Body of pancreas (tissue), 4 donors: ENCODE results near the gene SEC24D. TPM values are rescaled to one million over a fixed set of nuclear protein-coding genes. Genes with fewer than 3 reads are reported as not detected.
A peak's percentile ranks its signal among the peaks of the same experiment; 100 is the strongest.

ENCODE experiments used
- ATAC-seq: fragments of 150-250 bp; one replicate; pipeline ENCODE4 v1.9.1; 2016
- DNase-seq, 4 donors: peaks; one replicate each; pipeline ENCODE4 v3.0.0-alpha.2; 2019
- H3K27ac ChIP-seq, 4 donors: fragments of 200-600 bp; sonication (generic); 1 replicate in 3 of 4; 2 replicates in 1 of 4; pipeline versions ENCODE4 v1.5.1 to v1.6.1; 2016 to 2019; ENCODE audit warnings: mild to moderate bottlenecking in 1 of 4, mixed read lengths in 1 of 4, moderate library complexity in 1 of 4
- H3K27me3 ChIP-seq, 2 donors: fragments of 200-600 bp; sonication (generic); one replicate each; pipeline ENCODE4 v1.6.0; 2016; ENCODE audit warnings: mild to moderate bottlenecking in 1 of 2
- H3K36me3 ChIP-seq, 2 donors: fragments of 200-600 bp; sonication (generic); replicated peaks in 1 of 2; 2 replicates each; pipeline ENCODE4 v1.5.1; 2016; ENCODE audit warnings: low read depth in 2 of 2; ENCODE audit not compliant: insufficient read depth in 1 of 2
- H3K4me1 ChIP-seq: fragments of 200-600 bp; sonication (generic); one replicate; pipeline ENCODE4 v1.6.0; 2016
- H3K4me3 ChIP-seq, 2 donors: fragments of 200-600 bp; sonication (generic); 1 replicate in 1 of 2; 2 replicates in 1 of 2; pipeline ENCODE4 v1.5.1; 2016 to 2019
- H3K9me3 ChIP-seq, 3 donors: fragments of 200-600 bp; sonication (generic); 1 replicate in 2 of 3; 2 replicates in 1 of 3; pipeline ENCODE4 v1.5.1; 2016
- POLR2A ChIP-seq, 3 donors: fragments of 450-650 bp; IDR thresholded peaks; one replicate each; pipeline ENCODE4 v1.6.1; 2016; ENCODE audit warnings: antibody characterized with exemption in 3 of 3, mild to moderate bottlenecking in 2 of 3
- WGBS, 2 donors: methylation state at CpG; one replicate each; pipeline ENCODE4 v1.1.5; 2017; 5-methylcytosine and 5-hydroxymethylcytosine counted together
- intact Hi-C: fragments of 100-400 bp; cut with DNase I; formaldehyde crosslinking; loops from one replicate; pipeline ENCODE4 v1.15.1; 2023
- total RNA-seq, 2 donors: library from RNA; depleted of rRNA; stranded (reverse); fragments of >200 nt; gene quantifications; one replicate each; pipeline ENCODE4 v1.1.0, GENCODE V29; 2016
- TF ChIP-seq, protein P1 (sequence below), 7 experiments: fragments of 450-650 bp in 4 of 7; fragments of 200-600 bp in 3 of 7; sonication (generic) in 3 of 7; IDR thresholded peaks; one replicate each; pipeline ENCODE4 v1.5.1; 2016 to 2019; ENCODE audit warnings: antibody characterized with exemption in 7 of 7

SEC24D gene
- total RNA-seq, 2 donors from 2014 or later = 39.7 to 58.7 TPM

GRCh38 chr4:118757761-118758251 is 78.1 kb downstream of the SEC24D start:
- DNase-seq (no peak), ATAC-seq (peak; percentile 41)
- Histone ChIP-seq H3K9me3 (no peaks in the 10 kb centered on the region), H3K4me1 (peaks cover 42% of the 10 kb centered on the region), H3K27ac (peak overlapping the region in 1 of 4 donors; percentile 26), H3K4me3 (no peak overlapping the region), H3K36me3 (peaks cover 0 to 4% of the 10 kb centered on the region in 2 donors), H3K27me3 (no peaks in the 10 kb centered on the region)
- intact Hi-C loops = no loop called here
- 54 to 59% methylated on average over 2 of the region's 2 CpGs for WGBS, 2 donors
- no peak for TF ChIP-seq POLR2A (IDR thresholded peaks at IDR 0.05)

- DNase-seq (no peak), ATAC-seq (no peak)
- WGBS, 2 donors = 95 to 96% methylated on average over 1 of the region's 1 CpG
- Histone ChIP-seq H3K9me3 (no peaks in the 10 kb centered on the region), H3K27ac (peak overlapping the region in 1 of 4 donors; percentile 26), H3K4me3 (no peak overlapping the region), H3K36me3 (peaks cover 2 to 5% of the 10 kb centered on the region in 2 donors), H3K27me3 (no peaks in the 10 kb centered on the region), H3K4me1 (peaks cover 40% of the 10 kb centered on the region)
- TF ChIP-seq POLR2A (IDR thresholded peaks at IDR 0.05) = no peak
- TF ChIP-seq, protein P1, sequence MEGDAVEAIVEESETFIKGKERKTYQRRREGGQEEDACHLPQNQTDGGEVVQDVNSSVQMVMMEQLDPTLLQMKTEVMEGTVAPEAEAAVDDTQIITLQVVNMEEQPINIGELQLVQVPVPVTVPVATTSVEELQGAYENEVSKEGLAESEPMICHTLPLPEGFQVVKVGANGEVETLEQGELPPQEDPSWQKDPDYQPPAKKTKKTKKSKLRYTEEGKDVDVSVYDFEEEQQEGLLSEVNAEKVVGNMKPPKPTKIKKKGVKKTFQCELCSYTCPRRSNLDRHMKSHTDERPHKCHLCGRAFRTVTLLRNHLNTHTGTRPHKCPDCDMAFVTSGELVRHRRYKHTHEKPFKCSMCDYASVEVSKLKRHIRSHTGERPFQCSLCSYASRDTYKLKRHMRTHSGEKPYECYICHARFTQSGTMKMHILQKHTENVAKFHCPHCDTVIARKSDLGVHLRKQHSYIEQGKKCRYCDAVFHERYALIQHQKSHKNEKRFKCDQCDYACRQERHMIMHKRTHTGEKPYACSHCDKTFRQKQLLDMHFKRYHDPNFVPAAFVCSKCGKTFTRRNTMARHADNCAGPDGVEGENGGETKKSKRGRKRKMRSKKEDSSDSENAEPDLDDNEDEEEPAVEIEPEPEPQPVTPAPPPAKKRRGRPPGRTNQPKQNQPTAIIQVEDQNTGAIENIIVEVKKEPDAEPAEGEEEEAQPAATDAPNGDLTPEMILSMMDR (IDR thresholded peaks at IDR 0.05) = no peak
- intact Hi-C loops = no loop called here
Observed at GRCh38 chr4:118756958-118757357, 79.0 kb downstream of the SEC24D start.

- intact Hi-C loops = no loop called here
- 82 to 86% methylated on average over 3 of the region's 3 CpGs for WGBS, 2 donors
- H3K36me3 ChIP-seq = peaks cover 7 to 11% of the 10 kb centered on the region in 2 donors
- H3K9me3 ChIP-seq = no peaks in the 10 kb centered on the region
- H3K27ac ChIP-seq = peak overlapping the region in 1 of 4 donors; percentile 50
- ATAC-seq = no peak
- no peak overlapping the region for H3K4me3 ChIP-seq
- H3K27me3 ChIP-seq = no peaks in the 10 kb centered on the region
- TF ChIP-seq, protein P1 (IDR thresholded peaks at IDR 0.05) = no peak
- no peak for TF ChIP-seq POLR2A (IDR thresholded peaks at IDR 0.05)
- DNase-seq = no peak
- peaks cover 40% of the 10 kb centered on the region for H3K4me1 ChIP-seq
Observed at GRCh38 chr4:118756429-118756828, 79.5 kb downstream of the SEC24D start.

GRCh38 chr4:118755438-118756226 is 80.3 kb downstream of the SEC24D start:
- no peaks in the 10 kb centered on the region for H3K27me3 ChIP-seq
- ATAC-seq (peak; percentile 30), DNase-seq (no peak)
- H3K9me3 ChIP-seq = no peaks in the 10 kb centered on the region
- peaks cover 40% of the 10 kb centered on the region for H3K4me1 ChIP-seq
- 56 to 58% methylated on average over 2 of the region's 2 CpGs for WGBS, 2 donors
- no peak overlapping the region for H3K4me3 ChIP-seq
- peaks cover 9 to 13% of the 10 kb centered on the region in 2 donors for H3K36me3 ChIP-seq
- TF ChIP-seq POLR2A (IDR thresholded peaks at IDR 0.05) = no peak
- TF ChIP-seq, protein P1 (IDR thresholded peaks at IDR 0.05) = no peak
- H3K27ac ChIP-seq = peak overlapping the region in 2 of 4 donors; percentile 34 to 50
- intact Hi-C loops = no loop called here

- no peak for TF ChIP-seq POLR2A (IDR thresholded peaks at IDR 0.05)
- TF ChIP-seq, protein P1 (IDR thresholded peaks at IDR 0.05) = no peak
- Histone ChIP-seq H3K4me1 (peaks cover 40% of the 10 kb centered on the region), H3K27me3 (no peaks in the 10 kb centered on the region), H3K4me3 (no peak overlapping the region), H3K36me3 (peaks cover 9 to 14% of the 10 kb centered on the region in 2 donors), H3K9me3 (no peaks in the 10 kb centered on the region), H3K27ac (peak overlapping the region in 2 of 4 donors; percentile 41 to 49)
- WGBS, 2 donors = 86 to 87% methylated on average over 2 of the region's 2 CpGs
- intact Hi-C loops = no loop called here
- ATAC-seq (no peak), DNase-seq (no peak)
Observed at GRCh38 chr4:118754890-118755289, 81.0 kb downstream of the SEC24D start.
